ENCODE measurements around the gene GARIN3. TPM values are rescaled to one million over a fixed set of nuclear protein-coding genes. Genes with fewer than 3 reads are reported as not detected.

The GARIN3 gene
- total RNA-seq, 2 experiments from 2014 or later: not detected

GRCh38 chr5:157175071-157175612 lies 9.1 kb upstream of the GARIN3 start:
- BruUV-seq (replicated peaks): no TSS peak
- DNase-seq (ENCODE audit: low spot score): no peak
- CTCF ChIA-PET (ENCODE audit: unreplicated experiment): no interaction called here

GRCh38 chr5:157172403-157172802 lies 6.3 kb upstream of the GARIN3 start:
- intact Hi-C loops (cut with micrococcal nuclease; ENCODE audit: unreplicated experiment): no loop called here
- peak overlapping the region; percentile 63 for H3K27ac ChIP-seq (ENCODE audit: low read depth, low read length, poor library complexity, severe bottlenecking)
- H3K9me3 ChIP-seq (ENCODE audit: low read length): peaks cover 5% of the 10 kb centered on the region; the same call in 1 of the 2 replicates
- ChIA-PET POLR2A (interaction anchor here (0.6 to 1.8 kb wide), 4 partner anchors 11 to 212 kb away, joined by 3 to 5 read pairs (median 3); no protein-coding TSS in a partner anchor), CTCF (ENCODE audit: unreplicated experiment) (interaction anchor here (1.2 kb wide), 1 partner anchor 101 kb away, joined by 3 read pairs; no protein-coding TSS in a partner anchor)
- H4K20me1 ChIP-seq (ENCODE audit: insufficient read depth, low read length): no peaks in the 10 kb centered on the region
- H3K79me2 ChIP-seq (ENCODE audit: insufficient read depth, low read depth, low read length): no peaks in the 10 kb centered on the region
- H2AFZ ChIP-seq (ENCODE audit: low read length): peak overlapping the region; percentile 95
- DNase-seq (ENCODE audit: low spot score): peak; percentile 67
- no peaks in the 10 kb centered on the region for H3K9me2 ChIP-seq (ENCODE audit: insufficient read depth, low read length)
- H3K4me2 ChIP-seq (ENCODE audit: low read length): peak overlapping the region; percentile 70
- no peak for TF ChIP-seq CTCF (conservative IDR thresholded peaks at IDR 0.05; ENCODE audit: low read length)
- no peak for TF ChIP-seq EZH2phosphoT487 (IDR thresholded peaks at IDR 0.05; ENCODE audit: borderline replicate concordance, low read depth, low read length)
- no peaks in the 10 kb centered on the region for H3K36me3 ChIP-seq (ENCODE audit: insufficient read depth, low read length)
- no TSS peak for BruUV-seq (replicated peaks)
- peaks cover 19% of the 10 kb centered on the region for H3K4me1 ChIP-seq (ENCODE audit: insufficient read depth, low read length, poor library complexity, severe bottlenecking)
- peak overlapping the region; percentile 44 for H3K4me3 ChIP-seq (ENCODE audit: low read depth, low read length, poor library complexity, severe bottlenecking)

More at GRCh38 chr5:157175071-157175612, 9.1 kb upstream of the GARIN3 start:
- H3K4me3 ChIP-seq (ENCODE audit: low read depth, low read length, poor library complexity, severe bottlenecking): no peak overlapping the region
- no peak overlapping the region for H3K27ac ChIP-seq (ENCODE audit: low read depth, low read length, poor library complexity, severe bottlenecking)
- no peak overlapping the region for H2AFZ ChIP-seq (ENCODE audit: low read length)
- no peaks in the 10 kb centered on the region for H4K20me1 ChIP-seq (ENCODE audit: insufficient read depth, low read length)
- intact Hi-C loops (cut with micrococcal nuclease; ENCODE audit: unreplicated experiment): no loop called here
- no peak overlapping the region for H3K4me2 ChIP-seq (ENCODE audit: low read length)
- no peaks in the 10 kb centered on the region for H3K36me3 ChIP-seq (ENCODE audit: insufficient read depth, low read length)
- POLR2A ChIA-PET: interaction anchor here (0.5 kb wide), 1 partner anchor 19 kb away, joined by 3 read pairs; no protein-coding TSS in a partner anchor
- TF ChIP-seq EZH2phosphoT487 (IDR thresholded peaks at IDR 0.05; ENCODE audit: borderline replicate concordance, low read depth, low read length) (no peak), CTCF (conservative IDR thresholded peaks at IDR 0.05; ENCODE audit: low read length) (no peak)
- H3K4me1 ChIP-seq (ENCODE audit: insufficient read depth, low read length, poor library complexity, severe bottlenecking): peaks cover 19% of the 10 kb centered on the region
- no peaks in the 10 kb centered on the region for H3K9me2 ChIP-seq (ENCODE audit: insufficient read depth, low read length)
- peaks cover 5% of the 10 kb centered on the region; the same call in 1 of the 2 replicates for H3K9me3 ChIP-seq (ENCODE audit: low read length)
- no peaks in the 10 kb centered on the region for H3K79me2 ChIP-seq (ENCODE audit: insufficient read depth, low read depth, low read length)

GRCh38 chr5:157168286-157168685 lies 2.2 kb upstream of the GARIN3 start:
- no peak overlapping the region for H3K4me3 ChIP-seq (ENCODE audit: low read depth, low read length, poor library complexity, severe bottlenecking)
- H4K20me1 ChIP-seq (ENCODE audit: insufficient read depth, low read length): no peaks in the 10 kb centered on the region
- CTCF ChIA-PET (ENCODE audit: unreplicated experiment): no interaction called here
- TF ChIP-seq CTCF (conservative IDR thresholded peaks at IDR 0.05; ENCODE audit: low read length) (no peak), EZH2phosphoT487 (IDR thresholded peaks at IDR 0.05; ENCODE audit: borderline replicate concordance, low read depth, low read length) (no peak)
- H3K4me1 ChIP-seq (ENCODE audit: insufficient read depth, low read length, poor library complexity, severe bottlenecking): peaks cover 19% of the 10 kb centered on the region
- no peaks in the 10 kb centered on the region for H3K79me2 ChIP-seq (ENCODE audit: insufficient read depth, low read depth, low read length)
- H3K9me3 ChIP-seq (ENCODE audit: low read length): peaks cover 5% of the 10 kb centered on the region; the same call in 1 of the 2 replicates
- intact Hi-C loops (cut with micrococcal nuclease; ENCODE audit: unreplicated experiment): no loop called here
- H3K27ac ChIP-seq (ENCODE audit: low read depth, low read length, poor library complexity, severe bottlenecking): no peak overlapping the region
- H3K9me2 ChIP-seq (ENCODE audit: insufficient read depth, low read length): no peaks in the 10 kb centered on the region
- BruUV-seq (replicated peaks): no TSS peak
- POLR2A ChIA-PET: interaction anchor here (0.5 to 1.0 kb wide), 2 partner anchors 13 to 207 kb away, joined by 3 to 7 read pairs; no protein-coding TSS in a partner anchor
- H2AFZ ChIP-seq (ENCODE audit: low read length): no peak overlapping the region
- H3K36me3 ChIP-seq (ENCODE audit: insufficient read depth, low read length): no peaks in the 10 kb centered on the region
- DNase-seq (ENCODE audit: low spot score): no peak
- H3K4me2 ChIP-seq (ENCODE audit: low read length): no peak overlapping the region

Data from OCI-LY7 (cell line).